Naive B cell (primary cell): ENCODE data around the gene MC1R. TPM values are rescaled to one million over a fixed set of nuclear protein-coding genes. Genes with fewer than 3 reads are reported as not detected.
"Not testable (repeated sequence)": the region's sequence is repeated elsewhere in the genome, so short reads cannot be mapped to it uniquely, and the experiment has no call there.

ENCODE experiments used
- ATAC-seq, 2 donors: fragments of 150-1000 bp; cut with Tn5 transposase; 2 replicates each; pipeline ENCODE4 v1.10.0; 2021; ENCODE audit warnings: low read depth in 2 of 2, mild to moderate bottlenecking in 2 of 2, moderate library complexity in 2 of 2
- DNase-seq: peaks from one replicate; pipeline ENCODE4 v3.0.0; 2022
- H3K27ac Mint-ChIP-seq, 6 donors: one replicate each; pipeline ENCODE4 v1.8.0; 2020 to 2022; ENCODE audit warnings: mild to moderate bottlenecking in 6 of 6, mixed read lengths in 6 of 6, moderate library complexity in 5 of 6, inconsistent platforms in 2 of 6
- H3K27me3 Mint-ChIP-seq, 3 donors: one replicate each; pipeline ENCODE4 v1.8.0; 2021 to 2022; ENCODE audit warnings: mixed read lengths in 3 of 3, mild to moderate bottlenecking in 1 of 3
- H3K36me3 Mint-ChIP-seq, 2 donors: one replicate each; pipeline ENCODE4 v1.8.0; 2020 to 2022; ENCODE audit warnings: mixed read lengths in 2 of 2, inconsistent platforms in 1 of 2, mild to moderate bottlenecking in 1 of 2
- H3K4me1 Mint-ChIP-seq, 3 donors: one replicate each; pipeline ENCODE4 v1.8.0; 2020 to 2022; ENCODE audit warnings: mixed read lengths in 3 of 3, inconsistent platforms in 1 of 3, mild to moderate bottlenecking in 1 of 3, moderate library complexity in 1 of 3
- H3K4me3 Mint-ChIP-seq, 8 donors: one replicate each; pipeline ENCODE4 v1.8.0; 2020 to 2022; ENCODE audit warnings: mild to moderate bottlenecking in 8 of 8, mixed read lengths in 8 of 8, moderate library complexity in 8 of 8, inconsistent platforms in 2 of 8
- H3K9me3 Mint-ChIP-seq, 7 donors: one replicate each; pipeline ENCODE4 v1.8.0; 2020 to 2022; ENCODE audit warnings: mixed read lengths in 7 of 7, mild to moderate bottlenecking in 5 of 7, inconsistent platforms in 2 of 7, moderate library complexity in 1 of 7
- polyA plus RNA-seq, 6 donors: library from polyadenylated mRNA; unstranded; fragments of 300-500 nt; fragmentation: Illumina TruSeq; gene quantifications; one replicate each; pipeline ENCODE4 v1.2.3, GENCODE V29; 2021; ENCODE audit warnings: low read depth in 6 of 6

MC1R gene
- polyA plus RNA-seq, 6 donors from 2014 or later: 0.12 to 0.62 (median 0.48) TPM; not detected in 1

DNA sequence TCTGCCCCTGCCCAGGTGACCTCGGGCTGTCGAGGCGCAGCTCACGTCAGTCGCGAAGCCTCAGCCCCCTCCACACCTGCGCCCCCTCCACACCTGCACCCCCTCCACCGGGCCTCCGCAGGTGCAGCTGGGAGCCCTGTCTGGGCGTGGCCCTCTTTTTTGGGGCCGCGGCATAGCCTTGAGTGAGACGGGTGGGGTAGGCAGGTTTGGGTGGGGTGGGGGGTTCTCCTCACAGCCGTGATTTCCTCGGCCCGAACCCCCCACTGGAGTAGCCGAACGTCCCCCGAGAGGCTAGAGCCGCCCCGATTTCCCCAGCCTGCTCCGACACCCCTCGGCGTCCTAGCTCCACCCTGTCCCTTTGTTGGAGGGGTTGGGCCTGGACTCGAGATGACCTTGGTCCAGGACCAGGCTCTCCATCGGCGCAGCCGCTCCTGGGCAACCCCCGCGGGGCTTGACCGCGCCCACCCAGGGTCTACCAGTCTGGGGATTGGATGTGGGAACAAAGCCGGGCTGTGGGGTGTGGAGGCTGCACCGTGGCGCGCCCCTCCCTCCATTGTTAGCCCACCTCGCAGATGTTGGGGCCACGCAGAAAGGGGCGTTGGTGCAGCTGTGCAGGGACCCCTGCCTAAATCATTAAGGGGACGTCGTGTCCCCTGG, 5.1 kb downstream of the MC1R start:
- H3K36me3 Mint-ChIP-seq: no peaks in the 10 kb centered on the region
- peaks cover 13 to 37% (median 33%) of the 10 kb centered on the region in 3 donors for H3K4me1 Mint-ChIP-seq
- no peak overlapping the region for H3K27ac Mint-ChIP-seq
- H3K27me3 Mint-ChIP-seq: peaks cover 9 to 54% (median 20%) of the 10 kb centered on the region in 3 donors
- DNase-seq (no peak), ATAC-seq (no peak)
- no peaks in the 10 kb centered on the region for H3K9me3 Mint-ChIP-seq
- peak overlapping the region in 7 of 8 donors; percentile 49 to 90 (median 66) for H3K4me3 Mint-ChIP-seq

DNA sequence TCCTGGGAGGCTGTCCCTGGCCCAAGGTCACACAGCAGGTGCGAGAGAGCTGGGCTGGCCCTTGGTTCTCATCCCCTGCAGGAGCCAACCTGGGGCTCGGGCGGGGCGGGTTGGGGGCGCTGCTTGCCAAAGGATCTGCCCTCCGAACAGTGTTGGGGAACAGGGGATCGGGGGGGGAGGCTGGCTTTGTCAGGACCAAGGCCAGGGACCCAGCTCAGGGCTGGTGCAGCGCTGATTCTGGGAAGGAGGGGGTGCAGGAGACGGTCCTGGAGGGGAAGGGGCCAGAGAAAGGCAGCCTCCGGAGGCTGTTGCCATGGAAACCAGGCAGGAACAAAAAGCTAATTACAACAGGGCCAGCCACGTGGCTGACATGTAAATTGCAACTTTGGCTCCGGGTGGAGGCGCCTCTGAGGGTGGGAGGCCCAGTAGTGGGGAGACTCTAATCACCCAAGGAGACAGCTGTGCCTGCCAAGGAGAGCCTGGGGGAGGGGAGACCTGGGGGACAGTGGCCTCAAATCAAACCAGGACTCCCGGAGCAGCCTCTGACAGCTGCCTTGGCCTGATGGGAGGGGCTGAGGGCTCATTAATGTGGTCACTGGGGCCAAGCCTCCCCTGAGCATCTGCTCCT, 5.7 kb downstream of the MC1R start:
- ATAC-seq (peak; percentile 33 to 43), DNase-seq (peak; percentile 39)
- Mint-ChIP-seq H3K36me3 (no peaks in the 10 kb centered on the region), H3K4me3 (peak overlapping the region in 7 of 8 donors; percentile 59 to 90 (median 68)), H3K4me1 (peaks cover 11 to 35% (median 30%) of the 10 kb centered on the region in 3 donors), H3K9me3 (no peaks in the 10 kb centered on the region), H3K27me3 (peaks cover 9 to 50% (median 17%) of the 10 kb centered on the region in 3 donors), H3K27ac (peak overlapping the region in 1 of 6 donors; percentile 60)

GRCh38 chr16:89924925-89925307, 6.3 kb downstream of the MC1R start:
- Mint-ChIP-seq H3K36me3 (no peaks in the 10 kb centered on the region), H3K27me3 (peaks cover 11 to 50% (median 17%) of the 10 kb centered on the region in 3 donors), H3K9me3 (no peaks in the 10 kb centered on the region), H3K4me3 (peak overlapping the region in 6 of 8 donors; percentile 29 to 90 (median 58)), H3K27ac (peak overlapping the region in 2 of 6 donors; percentile 69 to 72), H3K4me1 (peaks cover 14 to 34% (median 30%) of the 10 kb centered on the region in 3 donors)
- no peak for DNase-seq
- no peak for ATAC-seq

- H3K4me3 Mint-ChIP-seq: peak overlapping the region in 6 of 8 donors; percentile 12 to 90 (median 66)
- peaks cover 10 to 49% (median 17%) of the 10 kb centered on the region in 3 donors for H3K27me3 Mint-ChIP-seq
- H3K9me3 Mint-ChIP-seq: no peaks in the 10 kb centered on the region
- H3K27ac Mint-ChIP-seq: no peak overlapping the region
- H3K36me3 Mint-ChIP-seq: no peaks in the 10 kb centered on the region
- DNase-seq: no peak
- no peak for ATAC-seq
- peaks cover 13 to 34% (median 27%) of the 10 kb centered on the region in 3 donors for H3K4me1 Mint-ChIP-seq
Observed at GRCh38 chr16:89925596-89926079, 7.0 kb downstream of the MC1R start.

DNA sequence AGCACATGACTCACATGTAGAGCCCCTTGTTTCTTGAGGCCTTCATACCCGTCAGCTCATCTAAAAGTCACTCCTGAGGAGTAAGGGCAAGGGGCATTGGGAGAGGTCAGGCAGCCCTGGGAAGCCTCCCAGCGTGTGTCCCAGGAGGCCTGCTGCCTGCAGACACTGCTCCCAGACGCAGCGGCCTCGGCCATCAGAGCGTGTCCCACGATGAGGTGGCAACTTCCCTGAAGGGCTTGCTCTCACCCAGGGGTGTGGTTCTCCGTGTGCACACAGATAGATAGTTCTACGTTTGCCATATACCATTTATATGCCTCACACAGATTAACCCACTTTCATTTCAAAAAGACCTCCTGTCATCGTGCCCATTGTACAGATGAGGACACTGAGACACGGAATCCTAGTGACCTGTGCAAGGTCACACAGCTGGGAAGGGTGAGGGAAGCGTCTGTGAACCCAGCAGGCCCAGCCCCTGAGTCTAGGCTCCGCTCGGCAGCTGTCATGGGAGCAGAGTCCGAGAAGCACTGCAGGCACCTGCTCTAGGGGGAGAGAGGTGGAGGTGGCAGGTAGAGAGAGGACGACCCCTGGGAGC, 12.7 kb downstream of the MC1R start:
- peaks cover 8 to 23% (median 8%) of the 10 kb centered on the region in 3 donors for H3K27me3 Mint-ChIP-seq
- H3K4me3 Mint-ChIP-seq: peak overlapping the region in 2 of 8 donors; percentile 10 to 24
- no peak for DNase-seq
- H3K36me3 Mint-ChIP-seq: no peaks in the 10 kb centered on the region
- no peak overlapping the region for H3K27ac Mint-ChIP-seq
- H3K9me3 Mint-ChIP-seq: no peaks in the 10 kb centered on the region
- no peak for ATAC-seq
- H3K4me1 Mint-ChIP-seq: peaks cover 14 to 18% (median 15%) of the 10 kb centered on the region in 3 donors

DNA sequence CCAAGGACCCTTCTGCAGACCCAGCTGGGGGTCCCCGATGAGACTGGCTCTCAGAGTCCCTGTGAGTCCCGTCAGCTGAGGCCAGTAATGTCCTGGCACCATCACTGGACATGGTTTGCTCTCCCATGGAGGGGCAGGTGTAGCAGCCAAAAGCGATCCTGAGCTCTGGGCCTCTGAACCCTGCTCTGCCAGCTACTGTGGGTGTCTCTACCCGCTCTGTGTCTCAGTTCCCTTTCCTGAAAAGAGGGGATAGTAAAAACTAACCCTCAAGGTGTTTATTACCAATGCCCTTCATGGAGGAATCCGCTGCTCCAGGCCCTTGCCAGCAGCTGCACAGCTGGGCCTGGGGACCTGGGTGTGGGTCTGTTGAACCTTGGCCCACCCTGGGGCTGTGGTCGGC, 13.3 kb downstream of the MC1R start:
- H3K4me3 Mint-ChIP-seq: no peak overlapping the region

GRCh38 chr16:89934019-89934418, 15.4 kb downstream of the MC1R start:
- not testable (repeated sequence) for H3K27ac Mint-ChIP-seq, ATAC-seq, H3K9me3 Mint-ChIP-seq, DNase-seq, H3K36me3 Mint-ChIP-seq, H3K4me3 Mint-ChIP-seq
- peaks cover 8 to 22% (median 14%) of the 10 kb centered on the region in 3 donors for H3K27me3 Mint-ChIP-seq
- peaks cover 12 to 13% (median 12%) of the 10 kb centered on the region in 3 donors for H3K4me1 Mint-ChIP-seq

More for the DNA sequence above, 13.3 kb downstream of the MC1R start:
- DNase-seq: no peak
- H3K36me3 Mint-ChIP-seq: no peaks in the 10 kb centered on the region
- no peak overlapping the region for H3K27ac Mint-ChIP-seq
- H3K27me3 Mint-ChIP-seq: peaks cover 8 to 20% (median 8%) of the 10 kb centered on the region in 3 donors
- no peaks in the 10 kb centered on the region for H3K9me3 Mint-ChIP-seq
- peaks cover 12 to 13% (median 12%) of the 10 kb centered on the region in 3 donors for H3K4me1 Mint-ChIP-seq
- ATAC-seq: no peak

GRCh38 chr16:89934611-89935553, 16.2 kb downstream of the MC1R start:
- DNase-seq: no peak
- H3K9me3 Mint-ChIP-seq: no peaks in the 10 kb centered on the region
- H3K4me1 Mint-ChIP-seq: peaks cover 7 to 11% (median 8%) of the 10 kb centered on the region in 3 donors
- ATAC-seq: no peak
- H3K27me3 Mint-ChIP-seq: peaks cover 6 to 18% (median 11%) of the 10 kb centered on the region in 3 donors
- H3K4me3 Mint-ChIP-seq: no peak overlapping the region
- H3K27ac Mint-ChIP-seq: peak overlapping the region in 1 of 6 donors; percentile 60
- no peaks in the 10 kb centered on the region for H3K36me3 Mint-ChIP-seq

- not testable (repeated sequence) for ATAC-seq, DNase-seq, H3K9me3 Mint-ChIP-seq, H3K4me3 Mint-ChIP-seq, H3K36me3 Mint-ChIP-seq, H3K27ac Mint-ChIP-seq, H3K4me1 Mint-ChIP-seq
- peaks cover 4 to 14% (median 7%) of the 10 kb centered on the region in 3 donors for H3K27me3 Mint-ChIP-seq
Observed at GRCh38 chr16:89935620-89936019, 17.0 kb downstream of the MC1R start.

DNA sequence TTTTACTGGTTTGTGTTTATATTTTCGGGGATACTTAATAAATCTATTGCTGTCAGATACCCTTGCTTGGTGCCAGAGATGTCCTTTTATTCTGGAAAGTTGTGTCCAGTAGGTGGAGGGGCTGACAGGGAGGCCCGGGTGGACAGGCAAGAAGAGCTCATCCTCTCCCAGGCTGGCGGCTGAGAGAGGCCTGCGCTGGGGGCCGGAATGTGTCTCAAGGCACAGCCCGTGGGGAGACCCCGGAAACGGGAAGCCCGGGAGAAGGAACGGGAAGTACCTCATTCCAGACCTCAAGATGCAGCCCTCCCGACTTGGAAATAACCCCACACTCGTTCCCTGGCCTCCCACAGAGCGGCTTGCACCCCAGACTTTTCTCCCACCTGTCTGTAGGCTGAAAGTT, 17.4 kb downstream of the MC1R start:
- DNase-seq (no peak), ATAC-seq (no peak)
- Mint-ChIP-seq H3K4me1 (peaks cover 5 to 6% (median 6%) of the 10 kb centered on the region in 3 donors), H3K4me3 (no peak overlapping the region), H3K27ac (no peak overlapping the region), H3K36me3 (no peaks in the 10 kb centered on the region), H3K27me3 (peaks cover 4 to 12% (median 7%) of the 10 kb centered on the region in 3 donors), H3K9me3 (no peaks in the 10 kb centered on the region)

GRCh38 chr16:89936508-89936907, 17.8 kb downstream of the MC1R start:
- peaks cover 2% of the 10 kb centered on the region in 3 donors for H3K4me1 Mint-ChIP-seq
- DNase-seq: no peak
- no peak overlapping the region for H3K4me3 Mint-ChIP-seq
- no peak for ATAC-seq
- no peaks in the 10 kb centered on the region for H3K9me3 Mint-ChIP-seq
- H3K36me3 Mint-ChIP-seq: no peaks in the 10 kb centered on the region
- no peak overlapping the region for H3K27ac Mint-ChIP-seq
- peaks cover 4 to 7% (median 7%) of the 10 kb centered on the region in 3 donors for H3K27me3 Mint-ChIP-seq

DNA sequence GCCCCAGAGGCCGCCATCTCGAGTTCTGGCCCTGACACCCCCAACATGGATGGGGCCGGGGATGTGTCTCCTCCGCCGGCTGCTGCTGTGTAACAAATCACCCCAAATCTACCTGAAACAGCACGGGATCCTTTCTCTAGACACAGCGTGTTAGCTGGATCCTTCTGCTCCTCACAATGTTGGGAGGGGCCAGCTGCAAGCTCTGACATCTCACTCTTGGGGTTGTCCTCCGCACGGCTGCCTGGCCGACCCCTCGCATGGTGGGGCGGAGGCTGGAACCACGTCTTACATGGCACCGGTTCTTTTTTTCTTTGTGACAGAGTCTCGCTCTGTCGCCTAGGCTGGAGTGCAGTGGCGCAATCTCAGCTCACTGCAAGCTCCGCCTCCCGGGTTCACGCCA, 18.3 kb downstream of the MC1R start:
- H3K4me1 Mint-ChIP-seq: no peaks in the 10 kb centered on the region
- no peak overlapping the region for H3K27ac Mint-ChIP-seq
- H3K9me3 Mint-ChIP-seq: no peaks in the 10 kb centered on the region
- no peak for DNase-seq
- H3K27me3 Mint-ChIP-seq: peaks cover 4 to 7% (median 7%) of the 10 kb centered on the region in 3 donors
- no peak for ATAC-seq
- H3K4me3 Mint-ChIP-seq: no peak overlapping the region
- no peaks in the 10 kb centered on the region for H3K36me3 Mint-ChIP-seq
